Right lung (tissue), 5 donors: Measurements from ENCODE around the gene NDUFC2. TPM values are rescaled to one million over a fixed set of nuclear protein-coding genes. Genes with fewer than 3 reads are reported as not detected.
"Not testable (repeated sequence)": the region's sequence is repeated elsewhere in the genome, so short reads cannot be mapped to it uniquely, and the experiment has no call there.

Experiments used
- DNase-seq, 2 donors: peaks; one replicate each; pipeline ENCODE4 v3.0.0-alpha.2; 2013
- polyA plus RNA-seq, 5 donors: library from polyadenylated mRNA; unstranded; fragments of 120-200 nt; gene quantifications; one replicate each; pipeline versions ENCODE4 v1.2.1 to v1.2.3, GENCODE V29; 2013; ENCODE audit warnings: inconsistent platforms in 1 of 5, low replicate concordance in 1 of 5; ENCODE audit not compliant: insufficient read length in 5 of 5, insufficient read depth in 1 of 5

The NDUFC2 gene
- polyA plus RNA-seq, 5 donors: 96.3 to 184 (median 149) TPM

DNA sequence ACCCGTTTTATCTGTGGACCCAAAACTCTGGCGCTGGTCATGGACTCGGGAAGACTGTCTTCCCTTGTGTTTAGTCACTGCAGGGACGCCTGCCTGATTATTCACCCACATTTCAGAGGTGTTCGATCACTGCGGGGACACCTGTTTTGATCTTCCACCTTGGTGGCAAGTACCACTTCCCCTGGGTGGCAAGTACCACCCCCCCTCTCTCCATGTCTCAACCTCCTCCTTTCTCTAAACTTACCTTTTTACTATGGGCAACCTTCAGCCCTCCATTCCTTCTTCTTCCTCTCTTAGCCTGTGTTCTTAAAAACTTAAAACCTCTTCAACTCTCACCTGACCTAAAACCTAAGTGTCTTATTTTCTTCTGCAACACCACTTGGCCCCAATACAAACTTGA, 1.9 kb upstream of the NDUFC2 start:
- DNase-seq: no peak

DNA sequence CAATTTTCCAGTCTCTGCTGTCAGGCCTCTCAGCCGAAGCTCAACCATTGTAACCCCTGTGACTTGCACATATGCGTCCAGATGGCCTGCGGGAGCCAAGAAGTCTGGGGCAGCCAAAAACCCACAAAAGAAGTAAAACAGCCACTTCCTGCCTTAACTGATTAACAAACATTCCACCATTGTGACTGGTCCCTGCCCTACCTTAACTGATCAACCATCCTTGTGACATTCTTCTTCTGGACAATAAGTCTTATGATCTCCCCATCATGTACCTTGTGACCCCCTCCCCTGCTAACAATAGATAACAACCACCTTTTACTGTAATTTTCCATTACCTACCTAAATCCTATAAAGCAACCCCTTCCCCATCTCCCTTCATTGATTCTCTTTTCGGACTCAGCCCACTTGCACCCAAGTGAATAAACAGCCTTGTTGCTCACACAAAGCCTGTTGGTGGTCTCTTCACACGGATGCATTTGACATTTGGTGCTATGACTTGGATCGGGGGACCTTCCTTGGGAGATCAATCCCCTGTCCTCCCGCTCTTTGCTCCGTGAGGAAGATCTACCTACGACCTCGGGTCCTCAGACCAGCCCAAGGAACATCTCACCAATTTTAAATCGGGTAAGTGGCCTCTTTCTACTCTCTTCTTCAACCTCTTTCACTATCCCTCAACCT, 1.3 kb upstream of the NDUFC2 start:
- DNase-seq: peak; percentile 57 to 69

DNA sequence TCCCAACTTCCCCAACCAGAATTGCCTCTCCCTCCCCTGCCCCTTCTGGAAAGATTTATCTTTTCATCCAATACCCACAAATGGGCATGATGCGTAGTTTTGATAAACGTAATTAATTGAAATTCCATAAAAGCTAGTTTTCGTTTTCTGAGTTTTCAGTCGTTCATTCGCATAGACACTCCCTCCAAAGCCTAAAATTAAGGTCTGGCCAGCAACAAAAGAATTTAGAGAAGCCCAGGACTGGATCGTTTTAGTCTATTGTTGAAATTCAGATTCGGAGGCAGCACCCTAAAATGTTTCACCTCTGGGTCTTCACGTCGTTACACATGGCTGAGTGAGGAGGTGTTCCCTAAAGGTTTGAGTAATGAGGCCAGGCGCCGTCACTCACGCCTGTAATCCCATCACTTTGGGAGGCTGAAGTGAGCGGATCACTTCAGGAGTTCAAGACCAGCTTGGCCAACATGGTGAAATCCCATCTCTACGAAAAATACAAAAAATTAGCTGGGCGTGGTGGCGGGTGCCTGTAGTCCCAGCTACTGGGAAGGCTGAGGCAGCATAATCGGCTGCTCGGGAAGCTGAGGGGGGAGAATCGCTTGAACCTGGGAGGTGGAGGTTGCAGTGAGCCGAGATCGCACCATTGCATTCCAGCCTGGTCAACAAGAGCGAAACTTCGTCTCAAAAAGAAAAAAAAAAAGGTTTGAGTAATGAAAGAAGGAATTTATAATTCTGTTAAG, 589 bp upstream of the NDUFC2 start:
- no peak for DNase-seq

- no peak for DNase-seq
Measured at GRCh38 chr11:78078218-78079167, 1.2 kb downstream of the NDUFC2 start.

DNA sequence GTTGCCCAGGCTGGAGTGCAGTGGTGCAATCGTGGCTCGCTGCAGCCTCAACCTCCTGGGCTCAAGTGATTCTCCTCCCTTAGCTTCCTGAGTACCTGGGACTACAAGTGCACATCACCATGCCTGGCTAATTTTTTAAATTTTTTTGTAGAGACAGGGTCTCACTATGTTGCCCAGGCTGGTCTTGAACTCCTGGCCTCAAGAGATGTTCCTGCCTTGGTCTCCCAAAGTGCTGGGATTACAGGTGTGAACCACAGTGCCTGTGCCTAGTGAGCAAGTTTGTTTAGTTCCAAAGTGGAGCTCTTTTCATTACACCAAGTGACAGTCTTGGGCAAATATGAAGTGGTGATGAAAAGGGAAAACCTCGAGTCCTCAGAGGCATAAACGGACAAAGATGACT, 2.1 kb downstream of the NDUFC2 start:
- DNase-seq: not testable (repeated sequence)

GRCh38 chr11:78076733-78077403, 2.8 kb downstream of the NDUFC2 start:
- no peak for DNase-seq

DNA sequence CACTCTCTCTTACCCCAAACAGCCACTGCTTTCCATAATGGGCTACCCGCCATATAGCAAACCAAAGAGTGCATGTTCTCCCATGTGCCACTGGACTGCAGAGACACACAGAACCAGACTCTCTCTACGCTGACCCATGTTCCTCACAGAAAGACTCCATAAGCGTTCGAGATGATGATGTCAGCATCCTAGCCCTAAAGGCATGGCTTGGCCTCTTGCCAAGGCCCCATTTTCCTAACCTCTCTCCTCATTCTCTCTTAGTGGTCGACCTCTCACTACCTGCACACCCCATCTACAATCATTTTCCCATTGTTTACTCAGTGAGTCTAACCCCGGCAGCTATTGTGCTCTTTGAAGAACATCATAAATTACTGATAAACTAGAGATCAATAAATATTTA, 4.9 kb downstream of the NDUFC2 start:
- DNase-seq: no peak

DNA sequence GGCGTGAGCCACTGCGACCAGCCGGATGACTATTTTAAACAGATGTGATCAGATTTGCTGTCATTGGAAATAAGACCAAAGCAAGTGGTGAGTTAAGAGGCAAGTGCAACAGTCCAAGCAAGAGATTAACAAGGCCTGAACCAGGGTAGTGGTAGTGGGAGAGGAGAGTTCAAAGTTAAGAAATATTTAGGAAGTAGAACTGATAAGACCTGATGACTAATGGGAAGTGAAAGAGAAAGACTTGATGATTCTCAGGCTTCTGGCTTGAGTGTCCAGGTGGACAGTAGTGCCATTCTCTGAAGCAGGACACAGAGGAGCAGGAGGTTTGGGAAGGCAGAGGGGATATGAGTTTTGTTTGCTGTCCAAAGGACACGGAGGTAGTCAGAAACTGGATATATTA, 7.2 kb downstream of the NDUFC2 start:
- no peak for DNase-seq

- no peak for DNase-seq
Measured at GRCh38 chr11:78071717-78072116, 7.9 kb downstream of the NDUFC2 start.

DNA sequence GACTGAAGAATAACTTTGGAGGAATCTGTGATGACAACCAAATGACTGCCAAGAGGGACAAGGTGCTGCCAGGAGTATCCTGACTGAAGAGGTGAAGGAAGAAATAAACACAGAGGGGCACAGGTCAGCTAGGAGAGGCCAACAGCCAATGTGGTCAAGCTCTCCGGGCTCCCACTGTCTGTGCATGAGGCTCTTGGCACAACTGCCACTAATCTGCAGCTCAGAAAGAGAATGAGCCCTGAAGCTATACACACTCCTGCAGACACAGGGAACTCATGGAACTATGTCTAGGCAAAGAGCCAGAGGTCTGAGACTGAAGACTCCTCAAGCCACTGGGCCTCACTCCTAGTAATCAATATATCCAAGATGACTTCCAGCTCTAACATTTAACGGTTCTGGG, 9.0 kb downstream of the NDUFC2 start:
- no peak for DNase-seq

DNA sequence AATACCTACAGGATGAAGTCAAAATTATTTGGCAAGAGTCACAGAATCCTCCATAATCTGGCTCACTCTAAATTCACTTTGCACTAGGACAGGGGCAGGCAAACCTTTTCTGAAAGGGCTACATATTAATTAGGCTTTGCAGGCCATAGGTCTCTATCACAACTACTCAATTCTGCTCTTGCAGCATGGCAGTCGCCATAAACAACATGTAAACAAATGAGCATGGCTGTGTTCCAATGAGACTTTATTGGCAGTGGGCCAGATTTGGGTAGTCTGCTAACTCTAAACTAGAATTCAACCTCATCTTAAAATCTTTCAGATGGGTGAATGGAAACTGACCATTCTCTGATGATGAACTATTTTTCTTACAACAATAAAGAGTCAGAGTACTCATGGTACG, 10.2 kb downstream of the NDUFC2 start:
- peak; percentile 77 to 79 for DNase-seq

- DNase-seq: no peak
Measured at GRCh38 chr11:78067704-78068103, 12.0 kb downstream of the NDUFC2 start.

DNA sequence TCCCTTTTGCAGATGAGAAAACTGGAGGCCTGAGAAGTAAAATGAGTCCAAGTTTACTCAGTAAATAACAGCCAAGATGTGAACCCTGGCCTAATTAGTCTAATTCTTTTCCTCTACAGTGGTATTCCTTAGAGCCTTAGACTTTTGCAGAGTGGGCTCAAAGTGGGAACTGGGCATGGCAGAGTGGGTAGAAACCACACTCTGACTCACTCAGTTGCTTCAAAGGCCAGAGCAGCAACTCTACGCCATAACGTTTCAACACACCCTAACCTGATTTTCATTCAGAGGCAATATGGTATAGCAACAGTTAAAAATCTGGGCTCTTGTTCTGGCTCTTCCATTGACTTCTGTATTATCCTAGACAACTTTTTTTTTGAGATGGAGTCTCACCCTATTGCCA, 13.2 kb downstream of the NDUFC2 start:
- DNase-seq: no peak

DNA sequence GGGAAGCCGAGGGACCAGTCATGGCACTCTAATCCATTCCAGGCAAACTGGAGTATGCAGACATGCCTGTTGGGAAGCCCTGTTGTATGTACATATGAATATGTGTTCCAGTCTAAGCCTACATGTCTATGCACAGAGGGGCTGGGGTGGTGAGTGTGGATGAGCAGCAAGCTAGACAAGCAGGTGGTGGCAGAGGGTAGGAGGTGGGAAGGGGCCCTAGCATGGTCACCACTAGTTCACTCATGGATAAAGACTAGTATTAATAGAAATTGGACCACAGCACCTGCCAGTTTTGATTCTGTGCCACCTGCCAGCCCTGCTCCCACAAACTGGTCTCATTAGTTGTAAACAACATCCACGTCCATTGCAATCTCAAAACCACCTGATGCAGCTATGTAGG, 14.5 kb downstream of the NDUFC2 start:
- DNase-seq: no peak

DNA sequence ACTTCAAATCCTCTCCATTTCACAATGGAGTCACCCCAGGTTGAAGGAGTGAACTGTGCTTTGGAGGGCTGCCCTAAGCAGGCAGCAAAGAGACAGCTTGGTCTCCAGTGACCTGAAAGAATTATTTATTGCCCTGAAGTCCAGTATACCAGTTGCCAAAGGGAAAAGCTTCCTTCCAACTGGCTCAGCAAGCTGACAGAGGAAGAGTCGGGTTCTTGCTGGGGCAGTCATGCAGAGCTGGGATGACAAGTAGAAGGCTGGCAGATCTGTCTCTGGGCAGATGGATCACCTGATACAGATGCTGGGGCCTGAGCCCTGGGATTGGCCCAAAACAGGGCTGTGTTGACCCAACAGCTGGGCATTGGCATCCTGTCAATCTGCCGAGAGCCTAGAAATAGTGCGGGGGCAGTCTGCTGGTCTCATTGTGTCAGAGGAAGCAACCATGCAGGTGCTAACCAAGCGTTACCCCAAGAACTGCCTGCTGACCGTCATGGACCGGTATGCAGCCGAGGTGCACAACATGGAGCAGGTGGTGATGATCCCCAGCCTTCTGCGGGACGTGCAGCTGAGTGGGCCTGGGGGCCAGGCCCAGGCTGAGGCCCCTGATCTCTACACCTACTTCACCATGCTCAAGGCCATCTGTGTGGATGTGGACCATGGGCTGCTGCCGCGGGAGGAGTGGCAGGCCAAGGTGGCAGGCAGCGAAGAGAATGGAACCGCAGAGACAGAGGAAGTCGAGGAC, 16.1 kb downstream of the NDUFC2 start, which contains the start of gene THRSP:
Gene THRSP, plus strand, starts transcription at position 422 of the 742 bp plus-strand sequence. Its CDS starts 21 bp downstream, at position 443.
- no peak for DNase-seq

GRCh38 chr11:78062671-78063070, 17.0 kb downstream of the NDUFC2 start:
- DNase-seq: no peak

GRCh38 chr11:78061921-78062311, 17.7 kb downstream of the NDUFC2 start:
- no peak for DNase-seq

- DNase-seq: no peak
Measured at GRCh38 chr11:78061088-78061920, 18.4 kb downstream of the NDUFC2 start.

- no peak for DNase-seq
Measured at GRCh38 chr11:78060533-78060932, 19.1 kb downstream of the NDUFC2 start.

DNA sequence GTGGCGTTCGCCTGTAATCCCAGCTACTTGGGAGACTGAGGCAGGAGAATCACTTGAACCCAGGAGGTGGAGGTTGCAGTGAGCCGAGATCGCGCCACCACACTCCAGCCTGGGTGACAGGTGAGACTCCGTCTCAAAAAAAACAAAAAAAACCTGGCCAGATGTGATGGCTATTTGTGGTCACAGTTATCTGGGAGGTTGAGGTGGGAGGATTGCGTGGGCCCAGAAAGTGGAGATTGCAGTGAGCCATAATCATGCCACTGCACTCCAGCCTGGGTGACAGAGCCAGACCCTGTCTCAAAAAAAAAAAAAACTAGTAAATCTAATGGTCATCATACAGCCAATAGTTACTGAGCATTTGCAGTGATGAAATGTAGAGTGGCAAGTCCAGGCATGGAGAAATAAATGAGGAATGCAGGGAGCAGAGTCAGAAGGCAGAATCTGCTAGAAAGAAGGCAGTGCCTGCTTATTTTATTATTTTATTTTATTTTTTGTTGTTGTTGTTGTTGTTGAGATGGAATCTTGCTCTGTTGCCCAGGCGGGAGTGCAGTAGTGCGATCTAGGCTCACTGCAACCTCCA, 19.8 kb downstream of the NDUFC2 start:
- not testable (repeated sequence) for DNase-seq
